GM18517 (cell line): ENCODE measurements around the gene IMMP2L.
"Not testable (repeated sequence)": the region's sequence is repeated elsewhere in the genome, so short reads cannot be mapped to it uniquely, and the experiment has no call there.

Experiments
- ATAC-seq: cut with Tn5 transposase; IDR thresholded peaks from one replicate; pipeline ENCODE4 v1.9.1; 2021; ENCODE audit warnings: mild to moderate bottlenecking, moderate library complexity; ENCODE audit not compliant: unreplicated experiment

IMMP2L gene

GRCh38 chr7:111510062-111510461 is 52.2 kb downstream of the IMMP2L start:
- ATAC-seq: no peak

- no peak for ATAC-seq
These were observed 53.0 kb downstream of the IMMP2L start for GRCh38 chr7:111509288-111509687.

- no peak for ATAC-seq
These were observed 53.9 kb downstream of the IMMP2L start for GRCh38 chr7:111508387-111508786.

- ATAC-seq: not testable (repeated sequence)
These were observed 56.9 kb downstream of the IMMP2L start for GRCh38 chr7:111505422-111505821.

- ATAC-seq: not testable (repeated sequence)
These were observed 60.5 kb downstream of the IMMP2L start for GRCh38 chr7:111501799-111502198.

- no peak for ATAC-seq
These were observed 63.3 kb downstream of the IMMP2L start for GRCh38 chr7:111499027-111499426.

- ATAC-seq: no peak
These were observed 63.8 kb downstream of the IMMP2L start for GRCh38 chr7:111498391-111499007.

GRCh38 chr7:111495173-111495810 is 67.0 kb downstream of the IMMP2L start:
- no peak for ATAC-seq

- ATAC-seq: no peak
These were observed 70.1 kb downstream of the IMMP2L start for GRCh38 chr7:111492234-111492633.

- peak; percentile 73 for ATAC-seq
These were observed 75.7 kb downstream of the IMMP2L start for GRCh38 chr7:111486472-111487142.

- no peak for ATAC-seq
These were observed 76.5 kb downstream of the IMMP2L start for GRCh38 chr7:111485701-111486380.

GRCh38 chr7:111483078-111483477 is 79.2 kb downstream of the IMMP2L start:
- no peak for ATAC-seq

GRCh38 chr7:111477462-111478225 is 84.6 kb downstream of the IMMP2L start:
- no peak for ATAC-seq

GRCh38 chr7:111476586-111477293 is 85.6 kb downstream of the IMMP2L start:
- ATAC-seq: no peak

- no peak for ATAC-seq
These were observed 86.3 kb downstream of the IMMP2L start for GRCh38 chr7:111475959-111476358.

- ATAC-seq: no peak
These were observed 86.9 kb downstream of the IMMP2L start for GRCh38 chr7:111475419-111475748.

GRCh38 chr7:111474723-111475418 is 87.4 kb downstream of the IMMP2L start:
- no peak for ATAC-seq

GRCh38 chr7:111473449-111474198 is 88.7 kb downstream of the IMMP2L start:
- no peak for ATAC-seq

GRCh38 chr7:111470998-111471397 is 91.3 kb downstream of the IMMP2L start:
- ATAC-seq: no peak
